H54 (cell line): Measurements from ENCODE around the gene SKAP1.
"Not testable (repeated sequence)": the region's sequence is repeated elsewhere in the genome, so short reads cannot be mapped to it uniquely, and the experiment has no call there.

Experiments
- DNase-seq: peaks from one replicate; pipeline ENCODE4 v3.0.0; 2011; ENCODE audit warnings: low spot score, mixed read lengths; ENCODE audit not compliant: insufficient read length
- FAIRE-seq: peaks from 3 replicates; lab custom pipeline; 2011; peaks lifted over from hg19 to GRCh38; lab: Jason Lieb, UNC
- POLR2A ChIP-seq: IDR thresholded peaks from 2 replicates; pipeline ENCODE4 v1.6.1; 2011; ENCODE audit warnings: low read depth, mild to moderate bottlenecking, low read length

SKAP1 gene

DNA sequence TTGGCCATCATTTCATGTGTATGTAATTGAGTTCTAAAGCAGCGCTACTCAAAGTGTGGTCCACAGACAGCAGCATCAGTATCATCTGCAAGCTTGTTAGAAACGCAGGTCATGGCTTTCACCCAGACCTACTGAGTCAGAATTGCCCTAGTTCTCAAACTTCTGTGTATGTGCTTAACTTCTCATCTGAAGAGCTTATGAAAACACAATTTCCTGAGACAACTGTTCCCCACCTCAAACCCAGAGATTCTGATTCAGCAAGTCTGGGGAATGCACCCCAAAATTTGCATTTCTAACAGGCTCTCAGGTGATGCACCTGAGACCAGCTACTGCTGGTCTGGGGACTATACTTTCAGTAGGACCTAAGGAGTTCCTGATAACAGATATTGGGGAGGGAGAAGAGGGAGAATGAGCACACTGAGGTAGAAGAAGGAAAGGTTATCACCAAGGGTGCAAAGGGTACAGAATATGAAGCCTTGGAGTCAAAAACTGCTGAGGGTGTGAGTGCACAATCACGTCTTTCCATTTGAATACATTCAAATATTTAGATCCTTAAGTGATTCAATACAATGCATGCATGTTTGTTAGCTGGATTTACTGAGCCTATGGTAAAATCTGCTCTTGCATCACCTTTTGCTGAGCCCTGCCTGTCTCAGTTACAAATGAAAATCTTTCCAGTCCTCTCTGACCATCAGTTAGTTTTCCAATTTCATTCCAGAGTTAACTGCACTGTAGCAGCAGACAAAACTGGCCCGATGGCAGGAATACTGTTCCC, 29.2 kb upstream of the SKAP1 start:
- FAIRE-seq (no peak), DNase-seq (no peak)
- TF ChIP-seq POLR2A: no peak

DNA sequence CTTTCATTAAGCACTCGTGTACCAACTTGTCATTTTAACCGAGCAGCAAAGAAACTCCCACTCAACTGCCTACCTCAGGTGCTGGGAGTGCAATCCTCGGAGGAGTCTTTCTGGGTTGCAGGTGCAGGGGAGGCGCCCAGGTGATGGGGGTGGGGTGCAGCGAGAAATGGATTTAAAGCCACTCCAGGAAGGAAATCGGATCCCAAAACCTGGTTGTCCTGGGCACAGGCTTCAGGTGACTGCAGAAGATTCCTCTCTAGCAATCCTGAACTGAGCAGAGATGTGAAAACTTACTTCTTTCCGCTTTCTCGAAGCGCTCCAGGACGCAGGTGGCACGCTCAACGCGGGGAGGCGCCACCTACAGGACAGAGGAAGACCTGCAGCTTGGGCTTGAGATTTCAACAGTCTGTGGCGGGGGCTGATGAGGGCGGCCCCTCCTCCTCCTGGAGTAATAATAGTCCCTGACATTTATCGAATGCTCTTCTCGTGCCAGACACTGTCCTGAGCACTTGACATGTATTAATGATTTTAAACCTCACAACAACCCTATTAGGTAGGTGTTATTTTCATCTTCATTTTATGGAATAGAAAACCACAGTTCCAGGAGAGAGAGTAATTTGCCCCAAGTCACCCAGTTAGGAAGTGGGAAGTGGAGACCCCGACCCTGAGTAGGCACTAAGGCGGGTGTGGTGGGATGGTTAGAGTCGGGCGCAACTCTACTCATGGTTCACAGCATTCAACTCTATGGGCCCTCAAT, 27.2 kb upstream of the SKAP1 start:
- TF ChIP-seq POLR2A: no peak
- FAIRE-seq (no peak), DNase-seq (no peak)

DNA sequence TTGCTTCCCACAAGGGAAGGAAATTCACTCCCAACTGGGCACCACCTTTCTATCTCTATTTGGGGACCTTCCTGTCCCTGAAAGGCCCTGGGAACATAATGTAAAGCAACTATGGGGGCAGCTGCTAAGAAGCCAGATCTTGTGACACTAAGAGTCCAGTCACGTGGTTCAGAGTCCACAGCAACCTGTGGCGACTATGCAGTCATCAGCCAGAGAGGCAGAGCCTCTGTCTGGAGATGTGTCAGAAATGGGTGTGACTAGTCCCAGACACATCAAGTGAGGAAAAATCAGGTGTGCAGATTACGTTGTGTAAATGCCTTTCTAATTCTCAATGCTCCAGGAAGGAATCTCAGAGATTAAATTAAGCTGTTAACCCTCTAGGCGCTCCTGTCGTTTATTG, 26.6 kb upstream of the SKAP1 start:
- FAIRE-seq (no peak), DNase-seq (no peak)
- no peak for TF ChIP-seq POLR2A

DNA sequence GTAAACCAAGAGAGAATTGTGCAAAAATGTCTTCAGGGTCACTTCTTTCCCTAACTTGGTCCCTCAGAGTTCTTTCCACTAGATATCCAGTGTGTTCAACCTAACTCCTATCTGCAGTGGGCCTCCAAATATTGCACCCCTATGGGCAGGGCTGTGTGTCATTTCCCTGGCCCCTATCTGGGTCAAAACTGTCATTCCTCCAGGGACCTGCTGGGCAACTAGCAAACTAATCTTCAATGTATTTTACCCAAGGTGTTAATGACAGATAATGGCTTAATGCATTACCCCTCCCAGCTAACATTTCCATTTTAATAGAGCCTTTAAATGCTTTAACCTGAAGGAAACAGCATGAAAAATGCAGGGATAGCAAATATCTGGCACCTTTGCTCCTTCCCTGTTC, 25.8 kb upstream of the SKAP1 start:
- FAIRE-seq: no peak
- no peak for DNase-seq
- no peak for TF ChIP-seq POLR2A

DNA sequence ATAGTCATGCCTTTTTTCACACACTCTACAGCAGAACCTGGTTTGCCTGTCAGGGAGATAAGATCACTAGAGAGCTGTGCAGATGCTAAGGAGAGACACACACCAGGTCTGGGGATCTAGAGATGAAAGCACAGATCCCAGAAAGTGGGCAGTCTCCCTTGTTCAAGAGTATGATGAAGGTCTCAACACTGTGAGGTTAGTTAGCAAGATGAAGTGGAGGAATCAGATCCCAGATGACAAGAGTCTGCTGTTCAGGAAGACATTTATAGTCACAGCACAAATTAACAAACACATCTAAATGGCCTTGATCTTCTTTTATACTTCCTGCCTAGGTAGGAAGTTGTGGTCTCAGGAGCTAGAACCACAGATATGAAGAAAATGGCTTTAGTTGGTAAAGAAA, 23.4 kb upstream of the SKAP1 start:
- TF ChIP-seq POLR2A: no peak
- no peak for FAIRE-seq

DNA sequence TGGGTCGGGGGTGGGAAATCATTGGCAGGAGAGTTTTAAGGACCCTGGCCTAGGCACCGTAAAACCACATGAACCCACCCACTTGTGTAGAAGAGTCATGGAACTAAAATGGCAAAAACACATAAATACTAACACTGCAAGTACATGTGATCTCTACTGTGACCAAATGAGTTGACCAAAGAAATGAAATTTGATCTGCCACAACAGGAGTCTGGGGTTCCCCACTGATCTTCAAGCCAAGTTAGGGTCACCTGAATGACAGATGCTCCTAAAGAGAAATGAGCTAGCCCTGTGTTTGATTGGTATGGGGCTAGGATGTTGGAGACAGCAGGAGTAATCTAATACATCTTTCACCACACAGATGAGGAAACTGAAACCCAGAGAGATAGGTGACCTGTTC, 21.5 kb upstream of the SKAP1 start:
- FAIRE-seq (no peak), DNase-seq (no peak)
- no peak for TF ChIP-seq POLR2A

More for the DNA sequence above, 23.4 kb upstream of the SKAP1 start:
- no peak for DNase-seq

DNA sequence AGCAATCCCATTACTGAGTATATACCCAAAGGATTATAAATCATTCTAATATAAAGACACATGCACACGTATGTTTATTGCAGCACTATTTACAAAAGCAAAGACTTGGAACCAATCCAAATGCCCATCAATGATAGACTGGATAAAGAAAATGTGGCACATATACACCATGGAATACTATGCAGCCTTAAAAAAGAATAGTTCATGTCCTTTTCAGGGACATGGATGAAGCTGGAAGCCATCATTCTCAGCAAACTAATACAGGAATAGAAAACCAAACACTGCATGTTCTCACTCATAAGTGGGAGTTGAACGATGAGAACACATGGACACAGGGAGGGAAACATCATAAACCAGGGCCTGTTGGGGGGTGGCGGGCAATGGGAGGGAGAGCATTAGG, 19.3 kb upstream of the SKAP1 start:
- not testable (repeated sequence) for FAIRE-seq, DNase-seq

DNA sequence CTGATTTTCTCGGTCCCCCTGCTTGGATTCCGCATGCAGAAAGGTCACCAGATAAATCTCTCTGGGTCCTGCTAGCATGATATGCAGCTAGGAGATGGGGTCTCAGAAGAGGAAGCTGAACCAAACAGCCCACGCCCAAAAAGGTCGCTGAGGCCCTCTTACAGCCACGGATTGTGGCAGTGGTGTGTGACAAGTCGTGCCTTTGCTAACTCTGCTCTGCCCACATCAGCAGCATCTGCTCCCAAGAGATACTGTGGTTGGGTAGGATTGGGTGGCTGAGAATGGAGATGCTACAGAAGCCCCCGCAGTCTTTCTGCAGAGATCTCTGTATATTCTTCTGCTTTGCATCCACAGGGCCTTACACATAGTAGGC, 15.2 kb upstream of the SKAP1 start:
- DNase-seq (no peak), FAIRE-seq (no peak)
- TF ChIP-seq POLR2A: no peak

DNA sequence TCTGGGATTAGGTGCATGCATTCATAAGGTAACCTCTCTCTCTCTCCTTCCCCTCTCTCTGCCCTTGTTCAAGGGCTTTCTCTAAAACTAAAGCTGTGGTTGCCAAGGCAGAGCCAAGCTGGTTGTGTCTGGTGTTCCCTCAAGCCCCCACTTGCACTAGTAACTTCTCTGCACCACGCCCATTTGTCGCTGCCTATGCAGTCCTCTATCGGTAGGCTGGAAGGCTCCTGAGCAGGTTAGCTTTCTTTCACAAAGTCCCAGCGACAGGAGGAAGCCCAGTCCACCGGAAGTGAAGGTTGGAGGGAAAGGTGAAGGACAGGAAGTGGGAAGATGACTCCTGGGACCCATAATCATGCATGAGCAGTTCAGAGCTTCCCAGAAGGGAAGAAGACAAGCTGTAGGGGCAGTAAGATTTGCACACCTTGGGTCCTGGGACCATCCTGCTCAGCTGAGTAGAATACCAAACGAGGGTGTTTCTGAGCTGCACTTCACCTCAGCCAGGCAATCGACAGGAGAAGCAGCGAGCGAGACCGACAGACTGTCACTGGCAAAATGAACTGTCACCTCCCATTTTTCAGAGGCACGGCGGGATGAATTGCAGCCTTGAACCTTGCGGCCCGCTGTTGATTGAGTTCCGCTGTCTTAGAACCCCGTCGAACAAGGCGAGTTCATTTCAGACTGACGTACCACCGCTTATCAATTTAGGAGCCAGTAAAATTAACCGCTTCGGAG, 14.7 kb upstream of the SKAP1 start:
- DNase-seq (no peak), FAIRE-seq (no peak)
- no peak for TF ChIP-seq POLR2A

DNA sequence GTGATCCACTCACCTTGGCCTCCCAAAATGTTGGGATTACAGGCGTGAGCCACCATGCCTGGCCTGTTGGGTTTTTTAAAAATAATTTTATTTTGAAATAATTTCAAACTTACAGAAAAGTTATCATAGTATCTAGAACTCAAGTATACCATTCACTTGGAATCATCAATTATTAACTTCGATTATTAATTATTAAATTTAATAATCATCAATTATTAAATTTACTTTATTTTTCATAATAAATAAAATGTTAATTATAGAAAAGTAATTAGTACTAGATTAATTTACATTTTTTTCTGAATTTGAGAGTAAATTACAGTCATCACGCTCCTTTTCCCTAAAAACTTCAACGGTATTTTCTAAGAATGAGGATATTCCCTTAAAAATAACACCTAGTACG, 13.7 kb upstream of the SKAP1 start:
- DNase-seq (no peak), FAIRE-seq (no peak)
- TF ChIP-seq POLR2A: no peak

DNA sequence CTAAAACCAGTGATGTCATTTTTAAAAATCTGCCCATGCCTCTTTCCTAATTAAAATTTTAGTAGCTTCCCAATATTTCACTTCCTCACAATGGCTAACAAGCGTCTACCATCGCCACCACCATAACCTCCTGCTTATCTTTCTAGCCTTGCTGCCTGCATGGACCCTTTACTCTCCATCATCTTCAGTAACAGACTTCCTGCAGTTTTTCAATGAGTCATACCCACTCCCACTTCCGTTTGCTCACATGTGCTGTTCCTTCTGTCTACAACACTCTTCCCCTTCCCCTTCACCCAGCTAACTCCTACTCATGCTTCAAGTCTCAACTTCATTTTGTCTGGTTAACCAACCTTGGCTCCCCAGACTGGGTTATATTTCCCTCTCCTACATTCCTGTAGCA, 12.8 kb upstream of the SKAP1 start:
- DNase-seq (no peak), FAIRE-seq (no peak)

DNA sequence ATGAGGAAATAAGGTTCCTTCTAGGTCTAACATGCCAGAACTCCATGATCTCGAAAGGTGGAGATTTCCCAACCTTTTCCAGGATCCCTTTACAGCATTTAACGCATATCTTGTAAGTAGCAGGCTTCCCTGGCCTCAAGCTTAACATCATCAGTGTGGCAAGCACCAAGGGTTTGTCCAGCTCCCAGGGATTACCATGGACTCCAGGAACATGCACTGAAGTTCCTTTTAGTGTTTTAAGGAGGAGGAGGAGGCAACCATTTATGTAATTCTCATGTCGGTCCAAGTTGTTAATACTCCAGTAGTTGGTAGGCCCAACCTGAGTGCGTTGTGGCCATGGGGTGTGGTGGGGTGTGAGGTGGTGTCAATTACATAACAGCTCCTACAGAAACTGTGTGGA, 11.8 kb upstream of the SKAP1 start:
- FAIRE-seq: no peak
- DNase-seq: no peak
- TF ChIP-seq POLR2A: no peak

More for the DNA sequence above, 12.8 kb upstream of the SKAP1 start:
- no peak for TF ChIP-seq POLR2A

DNA sequence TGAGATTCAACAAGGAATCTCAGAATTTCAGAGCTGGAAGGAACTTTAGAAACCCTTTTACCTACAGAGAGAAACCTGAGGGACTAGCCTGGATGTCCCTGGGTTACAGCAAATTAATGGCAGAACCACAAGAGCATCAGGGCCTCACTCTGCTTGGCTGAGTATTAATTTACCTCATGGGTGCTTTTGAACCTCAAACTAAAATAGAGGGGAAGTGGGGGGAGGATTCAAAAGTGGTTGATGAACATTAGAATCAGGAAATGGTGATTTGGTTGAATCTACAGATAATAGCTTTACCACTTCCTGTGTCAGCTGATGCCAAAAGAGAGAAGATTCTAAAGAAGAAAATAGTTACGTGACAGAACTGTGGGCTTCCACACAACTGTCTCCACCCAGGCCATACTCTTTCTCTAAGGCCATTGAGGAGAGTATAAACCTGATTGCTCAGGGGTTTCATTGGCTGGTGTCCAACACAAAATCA, 11.3 kb upstream of the SKAP1 start:
- DNase-seq (no peak), FAIRE-seq (no peak)
- no peak for TF ChIP-seq POLR2A

DNA sequence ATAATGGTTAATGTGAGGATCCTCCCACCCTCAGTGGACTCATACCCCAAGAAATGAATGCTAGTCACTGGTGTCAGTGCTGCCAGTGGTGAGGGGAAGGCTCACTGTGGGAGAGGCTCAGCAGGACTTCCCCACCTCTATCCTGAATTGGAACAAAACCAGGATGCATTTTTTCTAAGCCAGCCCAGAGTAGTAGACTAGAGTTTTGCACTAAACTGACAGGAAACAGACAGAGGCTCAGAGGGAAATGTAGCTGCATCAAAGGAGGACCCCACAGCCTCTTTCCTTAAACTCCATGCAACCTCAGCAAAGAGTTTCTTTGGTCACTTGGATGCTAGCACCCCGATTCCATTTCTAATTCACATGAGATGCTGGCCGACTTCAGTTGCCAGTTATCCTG, 10.7 kb upstream of the SKAP1 start:
- no peak for DNase-seq
- TF ChIP-seq POLR2A: no peak
- no peak for FAIRE-seq
